Activated CD4-positive, alpha-beta T cell treated with anti-CD3 and anti-CD28 coated beads, Interleukin-2, amount 50 U/mL, for 1 hour (primary cell): ENCODE measurements around the gene LIPN.
"Not testable (repeated sequence)": the region's sequence is repeated elsewhere in the genome, so short reads cannot be mapped to it uniquely, and the experiment has no call there.

Source experiments
- DNase-seq: peaks from one replicate; pipeline ENCODE4 v3.0.0-alpha.2; 2020

LIPN gene

GRCh38 chr10:88759366-88760101, at the start of gene LIPN:
TSS of gene LIPN (plus strand) at chr10:88760020. CDS start at chr10:88761406, 1,386 bp downstream.
- DNase-seq: no peak

GRCh38 chr10:88715517-88715916, 44.3 kb upstream of the LIPN start:
- no peak for DNase-seq

- no peak for DNase-seq
These were observed 38.4 kb upstream of the LIPN start for GRCh38 chr10:88721392-88721791.

GRCh38 chr10:88725798-88726197, 34.0 kb upstream of the LIPN start:
- DNase-seq: no peak

GRCh38 chr10:88728107-88728763, 31.6 kb upstream of the LIPN start:
- peak; percentile 2 for DNase-seq

GRCh38 chr10:88730864-88731263, 29.0 kb upstream of the LIPN start:
- no peak for DNase-seq

- DNase-seq: no peak
These were observed 28.5 kb upstream of the LIPN start for GRCh38 chr10:88731296-88731695.

GRCh38 chr10:88733215-88733614, 26.6 kb upstream of the LIPN start:
- no peak for DNase-seq

- DNase-seq: no peak
These were observed 24.2 kb upstream of the LIPN start for GRCh38 chr10:88735661-88736060.

- DNase-seq: not testable (repeated sequence)
These were observed 17.9 kb upstream of the LIPN start for GRCh38 chr10:88741921-88742320.

GRCh38 chr10:88742448-88742847, 17.4 kb upstream of the LIPN start:
- no peak for DNase-seq

- DNase-seq: no peak
These were observed 15.8 kb upstream of the LIPN start for GRCh38 chr10:88744002-88744401.

- no peak for DNase-seq
These were observed 14.2 kb upstream of the LIPN start for GRCh38 chr10:88745633-88746032.

GRCh38 chr10:88754287-88754686, 5.5 kb upstream of the LIPN start:
- no peak for DNase-seq

GRCh38 chr10:88755753-88756152, 4.1 kb upstream of the LIPN start:
- DNase-seq: no peak

GRCh38 chr10:88756660-88757059, 3.2 kb upstream of the LIPN start:
- no peak for DNase-seq

- no peak for DNase-seq
These were observed 3.1 kb downstream of the LIPN start for GRCh38 chr10:88762906-88763305.

- no peak for DNase-seq
These were observed 3.6 kb downstream of the LIPN start for GRCh38 chr10:88763441-88763840.

GRCh38 chr10:88764110-88764509, 4.3 kb downstream of the LIPN start:
- DNase-seq: no peak

GRCh38 chr10:88765816-88766215, 6.0 kb downstream of the LIPN start:
- DNase-seq: no peak

GRCh38 chr10:88769384-88769783, 9.6 kb downstream of the LIPN start:
- DNase-seq: no peak

- no peak for DNase-seq
These were observed 21.4 kb downstream of the LIPN start for GRCh38 chr10:88781206-88781605.

GRCh38 chr10:88782222-88782621, 22.4 kb downstream of the LIPN start:
- no peak for DNase-seq

- no peak for DNase-seq
These were observed 23.9 kb downstream of the LIPN start for GRCh38 chr10:88783724-88784123.
